HepG2 (cell line): ENCODE results near the gene EXOC7. TPM values are rescaled to one million over a fixed set of nuclear protein-coding genes. Genes with fewer than 3 reads are reported as not detected.

Experiments
- ATAC-seq: fragments of 200-7000 bp; cut with Tn5 transposase; 3 replicates; pipeline ENCODE4 v1.9.1; 2020; ENCODE audit warnings: mild to moderate bottlenecking, moderate library complexity
- BruUV-seq: library from RNA; stranded (reverse); fragments of 400-500 nt; replicated peaks from 2 replicates; lab custom pipeline; 2021; lab: Mats Ljungman, UMichigan
- CTCF ChIA-PET: fragments of 300-600 bp; formaldehyde crosslinking; extraction: SDS; loops from one replicate; lab custom pipeline; 2021; ENCODE audit warnings: low total read pairs, inconsistent platforms, low intra/inter-chr PET ratio; lab: Yijun Ruan, JAX
- POLR2A ChIA-PET: fragments of 350-600 bp; sonication (Branson Sonifier 250); formaldehyde crosslinking; loops from one replicate; lab custom pipeline; 2020; ENCODE audit warnings: antibody characterized with exemption, inconsistent platforms; lab: Yijun Ruan, JAX
- DNase-seq: peaks from one replicate; pipeline ENCODE4 v3.0.0-alpha.2; 2015; ENCODE audit warnings: low spot score
- FAIRE-seq: peaks from 3 replicates; lab custom pipeline; 2011; peaks lifted over from hg19 to GRCh38; lab: Jason Lieb, UNC
- H2AFZ ChIP-seq: one replicate; pipeline ENCODE4 v1.6.1; 2011; ENCODE audit warnings: low read length, inconsistent platforms
- H3K27ac ChIP-seq: fragments of 300-600 bp; 3 replicates; pipeline ENCODE4 v1.8.0; 2011; ENCODE audit warnings: mixed run types, mild to moderate bottlenecking, mixed read lengths, low read length, inconsistent platforms; ENCODE audit not compliant: insufficient read depth; ENCODE audit errors: extremely low read length
- H3K27me3 ChIP-seq, 2 experiments: fragments of 200-600 bp in 1 of 2; 2 replicates in 1 of 2; 3 replicates in 1 of 2; pipeline versions ENCODE4 v1.6.0 to v1.8.0; 2011; ENCODE audit warnings: low read length in 2 of 2, mild to moderate bottlenecking in 2 of 2, moderate library complexity in 2 of 2, inconsistent platforms in 1 of 2; ENCODE audit not compliant: insufficient read depth in 2 of 2, control insufficient read depth in 1 of 2
- H3K36me3 ChIP-seq, 2 experiments: fragments of 200-600 bp in 1 of 2; replicated peaks in 1 of 2; 2 replicates in 1 of 2; 3 replicates in 1 of 2; pipeline versions ENCODE4 v1.5.1 to v1.8.0; 2011; ENCODE audit warnings: low read length in 2 of 2, inconsistent platforms in 1 of 2; ENCODE audit not compliant: insufficient read depth in 2 of 2, control insufficient read depth in 1 of 2
- H3K4me1 ChIP-seq: 2 replicates; pipeline ENCODE4 v1.5.1; 2012; ENCODE audit warnings: low read length, inconsistent platforms; ENCODE audit not compliant: insufficient read depth
- H3K4me2 ChIP-seq: 2 replicates; pipeline ENCODE4 v1.6.0; 2011; ENCODE audit warnings: low read depth, low read length, inconsistent platforms
- H3K4me3 ChIP-seq, 3 experiments: fragments of 200-600 bp in 1 of 3; sonication (generic), shearing (Covaris generic) in 1 of 3; replicated peaks in 1 of 3; 2 replicates each; pipeline ENCODE4 v1.5.1; 2011 to 2016; ENCODE audit warnings: low read length in 3 of 3, inconsistent platforms in 2 of 3, low read depth in 2 of 3, mild to moderate bottlenecking in 2 of 3, control low read depth in 1 of 3, mixed read lengths in 1 of 3; ENCODE audit not compliant: insufficient read depth in 1 of 3
- H3K79me2 ChIP-seq: one replicate; pipeline ENCODE4 v1.6.1; 2011; ENCODE audit warnings: low read length, inconsistent platforms; ENCODE audit not compliant: insufficient read depth
- H3K9ac ChIP-seq: 2 replicates; pipeline ENCODE4 v1.6.0; 2011; ENCODE audit warnings: mild to moderate bottlenecking, low read depth, low read length, inconsistent platforms; ENCODE audit not compliant: insufficient read depth
- H3K9me3 ChIP-seq: 2 replicates; pipeline ENCODE4 v1.5.1; 2012; ENCODE audit warnings: mild to moderate bottlenecking, low read length
- H4K20me1 ChIP-seq: 2 replicates; pipeline ENCODE4 v1.6.0; 2011; ENCODE audit warnings: inconsistent platforms, mild to moderate bottlenecking, low read length, moderate library complexity; ENCODE audit not compliant: insufficient read depth
- ATF1 ChIP-seq: IDR thresholded peaks from 2 replicates; pipeline ENCODE4 v1.6.1; 2016; ENCODE audit warnings: mild to moderate bottlenecking, control low read depth
- BRCA1 ChIP-seq: sonication (generic); formaldehyde crosslinking; IDR thresholded peaks from 2 replicates; pipeline ENCODE4 v1.4.0; 2020; ENCODE audit warnings: missing genetic modification reagents
- CREBL2 ChIP-seq: sonication (generic); formaldehyde crosslinking; IDR thresholded peaks from 2 replicates; pipeline ENCODE4 v1.8.1; 2023; ENCODE audit warnings: missing genetic modification reagents, mild to moderate bottlenecking, borderline replicate concordance
- HCFC1 ChIP-seq: fragments of 150-350 bp; IDR thresholded peaks from 2 replicates; pipeline ENCODE4 v1.6.1; 2014; ENCODE audit warnings: low read depth, low read length
- KAT8 ChIP-seq: IDR thresholded peaks from 2 replicates; pipeline ENCODE4 v1.6.1; 2016; ENCODE audit warnings: missing genetic modification reagents, missing compliant biosample characterization
- KDM5B ChIP-seq: sonication (generic); formaldehyde crosslinking; IDR thresholded peaks from 2 replicates; pipeline ENCODE4 v1.4.0; 2020; ENCODE audit warnings: missing genetic modification reagents, mild to moderate bottlenecking, borderline replicate concordance
- MIER2 ChIP-seq: IDR thresholded peaks from 2 replicates; pipeline ENCODE4 v1.6.1; 2016; ENCODE audit warnings: missing biosample characterization, missing genetic modification reagents
- NAIF1 ChIP-seq: sonication (generic); formaldehyde crosslinking; IDR thresholded peaks from 2 replicates; pipeline ENCODE4 v1.5.0; 2020; ENCODE audit warnings: mild to moderate bottlenecking, missing genetic modification reagents, borderline replicate concordance
- SETDB1 ChIP-seq: sonication (generic); formaldehyde crosslinking; IDR thresholded peaks from 2 replicates; pipeline ENCODE4 v1.5.1; 2020; ENCODE audit warnings: missing genetic modification reagents, mild to moderate bottlenecking, borderline replicate concordance
- ZBTB2 ChIP-seq: sonication (generic); formaldehyde crosslinking; IDR thresholded peaks from 2 replicates; pipeline ENCODE4 v1.8.0; 2022; ENCODE audit warnings: low read depth, missing genetic modification reagents
- ZBTB44 ChIP-seq: sonication (generic); formaldehyde crosslinking; IDR thresholded peaks from 2 replicates; pipeline ENCODE4 v1.4.0; 2020; ENCODE audit warnings: missing genetic modification reagents
- ZNF468 ChIP-seq: sonication (generic); formaldehyde crosslinking; IDR thresholded peaks from 2 replicates; pipeline ENCODE4 v1.8.0; 2022; ENCODE audit warnings: mild to moderate bottlenecking, moderate library complexity, missing genetic modification reagents
- ZNF790 ChIP-seq: sonication (generic); formaldehyde crosslinking; IDR thresholded peaks from 2 replicates; pipeline ENCODE4 v1.8.0; 2022; ENCODE audit warnings: missing genetic modification reagents, mild to moderate bottlenecking, borderline replicate concordance
- ZUFSP ChIP-seq: sonication (generic); formaldehyde crosslinking; IDR thresholded peaks from 2 replicates; pipeline ENCODE4 v1.9.0; 2021; ENCODE audit warnings: missing genetic modification reagents, mild to moderate bottlenecking, borderline replicate concordance
- WGBS: methylation state at CpG from one replicate; pipeline ENCODE4 v1.1.6; 2017; ENCODE audit warnings: low lambda C conversion rate; 5-methylcytosine and 5-hydroxymethylcytosine counted together
- in situ Hi-C: cut with HindIII; loops from 2 replicates; pipeline ENCODE4 v1.10.0; 2017; ENCODE audit warnings: low pct_unique_long_range_greater_than_20kb; ENCODE audit not compliant: extremely low pct_ligation_motif_present
- intact Hi-C: fragments of 100-400 bp; cut with micrococcal nuclease; formaldehyde crosslinking; loops from one replicate; pipeline ENCODE4 v1.10.0; 2022; ENCODE audit not compliant: unreplicated experiment
- polyA plus RNA-seq, 8 experiments: library from polyadenylated mRNA; depleted of rRNA in 3 of 8; stranded (reverse) in 7 of 8; unstranded in 1 of 8; fragments of >200 nt; fragmentation: Illumina TruSeq in 4 of 8; extraction: Trizol in 4 of 8; gene quantifications; 2 replicates each; pipeline versions ENCODE4 v1.2.1 to v1.2.3, GENCODE V29; 2011 to 2016; ENCODE audit warnings: low read depth in 4 of 8, missing spikeins in 1 of 8, mixed read lengths in 1 of 8; ENCODE audit not compliant: insufficient read depth in 1 of 8
- total RNA-seq, 5 experiments: library from RNA; depleted of rRNA; stranded (reverse); fragments of >200 nt; fragmentation: Illumina TruSeq; extraction: Trizol; gene quantifications; 2 replicates each; pipeline ENCODE4 v1.2.3, GENCODE V29; 2016; ENCODE audit warnings: low read depth in 1 of 5

Gene EXOC7
- total and polyA plus RNA-seq, 2 of the 13 experiments (the other 11 are each of a cell fraction or from before 2014, with no cell fraction given) = 86.9 to 116 TPM

- TF ChIP-seq BRCA1 (CRISPR knock-in tag) (no peak), HCFC1 (no peak), NAIF1 (no peak), ZNF790 (no peak), CREBL2 (CRISPR knock-in tag) (no peak)
- TF ChIP-seq, all 625 proteins: peak for 0
These were observed 49.5 kb downstream of the EXOC7 start (continued) for GRCh38 chr17:76054112-76054476.

- Histone ChIP-seq H3K27ac (no peak overlapping the region), H3K27me3 (no peaks in the 10 kb centered on the region), H3K9ac (no peak overlapping the region)
- no peak for DNase-seq
- in situ Hi-C loops = no loop called here
- no peak for ATAC-seq
- CTCF ChIA-PET = no interaction called here
- TF ChIP-seq KDM5B (no peak), SETDB1 (no peak), ATF1 (CRISPR knock-in tag) (no peak), ZNF468 (CRISPR knock-in tag) (no peak), ZBTB44 (CRISPR knock-in tag) (no peak), ZBTB2 (CRISPR knock-in tag) (no peak), KAT8 (CRISPR knock-in tag) (no peak), ZUFSP (CRISPR knock-in tag) (no peak), BRCA1 (CRISPR knock-in tag) (no peak), MIER2 (CRISPR knock-in tag) (no peak)
- TF ChIP-seq, all 625 proteins: peak for 0
- Histone ChIP-seq H3K4me3 (no peak overlapping the region), H3K9me3 (no peaks in the 10 kb centered on the region), H3K36me3 (peaks cover 35 to 87% of the 10 kb centered on the region in 2 experiments), H3K79me2 (no peaks in the 10 kb centered on the region), H2AFZ (no peak overlapping the region), H4K20me1 (no peaks in the 10 kb centered on the region; the same call in 1 of the 2 replicates), H3K4me1 (no peaks in the 10 kb centered on the region), H3K4me2 (no peak overlapping the region)
- BruUV-seq = TSS peak; percentile 8
- intact Hi-C loops = no loop called here
- FAIRE-seq = no peak
- POLR2A ChIA-PET = no interaction called here
- WGBS = 96% methylated on average over 17 of the region's 17 CpGs
These were observed 50.1 kb downstream of the EXOC7 start for GRCh38 chr17:76053246-76054111.
